HL-60 (cell line): Measurements from ENCODE around the gene SELENOO.

Experiments used
- DNase-seq, 2 experiments: peaks; one replicate each; pipeline ENCODE4 v3.0.0-alpha.2; 2010 to 2020; ENCODE audit warnings: low read depth in 1 of 2, low spot score in 1 of 2
- H3K27ac ChIP-seq: fragments of 250-450 bp; sonication (Bioruptor Pico); replicated peaks from 2 replicates; pipeline ENCODE4 v1.5.1; 2020; ENCODE audit warnings: mild to moderate bottlenecking, moderate library complexity
- H3K27me3 ChIP-seq: fragments of 250-450 bp; sonication (Bioruptor Pico); 2 replicates; pipeline ENCODE4 v1.5.1; 2021; ENCODE audit warnings: mild to moderate bottlenecking, moderate library complexity; ENCODE audit not compliant: insufficient read depth, poor library complexity, severe bottlenecking
- H3K4me3 ChIP-seq: replicated peaks from 2 replicates; pipeline ENCODE4 v1.5.1; 2011; ENCODE audit warnings: mild to moderate bottlenecking, control low read depth, low read length; ENCODE audit not compliant: insufficient read depth
- GABPA ChIP-seq: IDR thresholded peaks from 2 replicates; pipeline ENCODE4 v1.6.1; 2012; ENCODE audit warnings: low read depth
- POLR2AphosphoS5 ChIP-seq: IDR thresholded peaks from 2 replicates; pipeline ENCODE4 v1.6.1; 2012; ENCODE audit warnings: low read depth
- REST ChIP-seq: IDR thresholded peaks from 2 replicates; pipeline ENCODE4 v1.6.1; 2012; ENCODE audit warnings: low read depth; ENCODE audit not compliant: insufficient replicate concordance
- SPI1 ChIP-seq: IDR thresholded peaks from 2 replicates; pipeline ENCODE4 v1.6.1; 2012; ENCODE audit warnings: low read depth, mild to moderate bottlenecking, borderline replicate concordance
- TF ChIP-seq, protein P1 (sequence below): IDR thresholded peaks from one replicate; pipeline ENCODE4 v1.5.1; 2011; ENCODE audit warnings: low read length, control low read depth, inconsistent platforms; ENCODE audit not compliant: insufficient read depth

SELENOO gene

DNA sequence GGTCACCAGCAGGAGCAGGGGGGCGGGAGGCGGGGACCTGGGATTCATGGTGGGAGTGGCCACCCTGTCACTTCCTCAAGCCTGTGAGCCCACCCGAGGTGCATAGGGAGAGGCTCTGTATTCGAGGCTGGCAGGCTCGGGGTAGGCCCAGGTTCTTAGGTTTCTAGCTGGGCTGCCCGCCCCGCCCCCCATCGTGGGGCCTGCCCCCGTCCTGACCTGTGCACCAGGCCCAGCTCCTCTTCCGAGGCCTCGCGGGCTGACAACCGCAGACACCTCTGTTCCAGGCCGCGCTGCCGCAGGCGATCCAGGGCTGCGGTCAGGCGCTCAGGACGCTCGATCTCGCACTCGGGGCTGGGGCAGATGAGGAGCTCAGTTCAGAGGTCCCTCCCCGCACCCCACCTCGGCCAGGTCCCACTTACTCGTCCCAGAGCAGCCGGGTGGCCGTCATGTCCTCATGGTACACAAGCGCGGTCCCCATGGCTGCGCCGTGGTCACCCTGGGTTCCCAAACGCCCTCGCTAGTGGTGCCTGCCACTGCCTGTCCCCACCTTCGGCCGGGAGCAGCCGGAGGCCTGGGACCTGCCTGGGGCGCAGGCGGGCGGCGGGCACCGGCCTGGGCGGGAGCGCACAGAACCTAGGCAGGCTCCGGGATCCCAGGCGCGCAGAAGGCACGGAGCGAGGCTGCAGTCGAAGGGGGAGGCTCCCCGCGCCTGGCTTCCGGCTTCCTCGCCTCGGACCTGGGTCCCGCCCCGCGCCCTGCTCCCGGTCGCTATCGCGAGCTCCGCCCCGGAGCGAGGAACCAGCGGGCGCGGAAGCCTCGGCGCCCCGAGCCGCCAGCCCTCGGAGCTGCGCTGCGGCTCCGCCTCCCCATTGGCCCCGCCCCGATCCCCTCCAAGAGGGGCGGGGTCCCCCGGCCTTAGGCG is 50.0 kb downstream of the SELENOO start, which contains the start of gene HDAC10:
TSS of gene HDAC10 (minus strand) at position 711 of the 922 bp plus-strand sequence. CDS start at position 478, 233 bp downstream.
- TF ChIP-seq, protein P1, sequence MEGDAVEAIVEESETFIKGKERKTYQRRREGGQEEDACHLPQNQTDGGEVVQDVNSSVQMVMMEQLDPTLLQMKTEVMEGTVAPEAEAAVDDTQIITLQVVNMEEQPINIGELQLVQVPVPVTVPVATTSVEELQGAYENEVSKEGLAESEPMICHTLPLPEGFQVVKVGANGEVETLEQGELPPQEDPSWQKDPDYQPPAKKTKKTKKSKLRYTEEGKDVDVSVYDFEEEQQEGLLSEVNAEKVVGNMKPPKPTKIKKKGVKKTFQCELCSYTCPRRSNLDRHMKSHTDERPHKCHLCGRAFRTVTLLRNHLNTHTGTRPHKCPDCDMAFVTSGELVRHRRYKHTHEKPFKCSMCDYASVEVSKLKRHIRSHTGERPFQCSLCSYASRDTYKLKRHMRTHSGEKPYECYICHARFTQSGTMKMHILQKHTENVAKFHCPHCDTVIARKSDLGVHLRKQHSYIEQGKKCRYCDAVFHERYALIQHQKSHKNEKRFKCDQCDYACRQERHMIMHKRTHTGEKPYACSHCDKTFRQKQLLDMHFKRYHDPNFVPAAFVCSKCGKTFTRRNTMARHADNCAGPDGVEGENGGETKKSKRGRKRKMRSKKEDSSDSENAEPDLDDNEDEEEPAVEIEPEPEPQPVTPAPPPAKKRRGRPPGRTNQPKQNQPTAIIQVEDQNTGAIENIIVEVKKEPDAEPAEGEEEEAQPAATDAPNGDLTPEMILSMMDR = no peak
- TF ChIP-seq SPI1 = no peak
- no peak for TF ChIP-seq REST
- TF ChIP-seq POLR2AphosphoS5 = peak; percentile 70
- TF ChIP-seq GABPA = peak; percentile 29; the same call in 1 of the 2 replicates
- H3K27ac ChIP-seq = peak within 1 kb of the TSS; percentile 77
- DNase-seq = peak; percentile 79 to 85
- H3K27me3 ChIP-seq = no peaks in the 10 kb centered on the region
- peak within 1 kb of the TSS; percentile 83 for H3K4me3 ChIP-seq

GRCh38 chr22:50251477-50252081 is 50.8 kb downstream of the SELENOO start:
- peak overlapping the region; percentile 83 for H3K4me3 ChIP-seq
- no peaks in the 10 kb centered on the region for H3K27me3 ChIP-seq
- TF ChIP-seq GABPA = no peak
- DNase-seq = no peak
- H3K27ac ChIP-seq = no peak overlapping the region; the same call in 1 of the 2 replicates

- H3K4me3 ChIP-seq = no peak overlapping the region
Observed at GRCh38 chr22:50252082-50253045, 51.6 kb downstream of the SELENOO start.

DNA sequence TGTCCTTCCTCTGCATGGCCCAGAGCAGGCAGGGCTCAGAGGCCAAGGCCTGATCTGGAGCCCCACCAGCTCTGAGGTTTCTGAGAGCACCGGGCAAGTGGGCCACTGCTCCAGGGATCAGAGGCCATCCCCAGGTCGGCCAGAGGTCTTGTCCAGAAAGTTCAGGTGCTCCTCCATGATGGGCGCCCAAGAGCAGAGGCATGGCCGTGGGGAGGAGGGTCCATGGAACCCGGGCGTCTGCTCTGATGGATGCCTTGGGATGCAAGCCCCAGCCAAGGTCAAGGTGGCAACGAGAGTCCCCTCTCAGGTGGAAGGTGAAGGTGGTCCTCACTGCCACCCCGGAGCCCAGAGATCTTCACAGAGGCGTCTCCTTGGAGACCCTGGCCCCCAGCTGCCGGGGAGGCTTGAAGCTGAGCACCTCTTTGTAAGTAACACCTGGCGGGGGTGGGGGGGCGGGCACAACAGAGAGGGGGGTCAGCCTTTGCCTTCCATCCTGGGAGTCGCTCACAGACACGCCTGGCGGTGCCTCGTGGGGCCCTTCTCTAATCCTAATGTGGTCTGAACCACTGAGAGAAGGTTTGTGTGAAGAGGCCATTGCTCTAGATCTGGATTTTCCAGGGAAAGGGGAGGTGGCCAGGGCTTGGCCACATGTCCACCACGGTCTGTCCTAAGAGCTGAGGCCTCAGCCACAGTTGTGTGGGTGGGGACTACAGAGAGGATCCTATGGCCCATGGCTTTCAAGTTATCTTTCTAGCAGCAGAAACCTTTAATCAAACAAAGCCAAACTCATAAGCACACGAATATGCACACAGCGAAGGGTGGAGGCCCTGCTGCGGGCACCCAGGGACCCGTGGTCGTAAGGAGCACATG is 52.5 kb downstream of the SELENOO start:
- TF ChIP-seq POLR2AphosphoS5 (no peak), SPI1 (no peak), GABPA (no peak), REST (no peak)
- TF ChIP-seq, protein P1 = no peak
- no peak overlapping the region for H3K4me3 ChIP-seq
- no peak for DNase-seq
- no peak overlapping the region for H3K27ac ChIP-seq
- H3K27me3 ChIP-seq = no peaks in the 10 kb centered on the region

More at GRCh38 chr22:50252082-50253045, 51.6 kb downstream of the SELENOO start:
- peak in 1 of 2 experiments; percentile 77 for DNase-seq
- H3K27me3 ChIP-seq = no peaks in the 10 kb centered on the region
- no peak for TF ChIP-seq POLR2AphosphoS5
- TF ChIP-seq, protein P1 = peak; percentile 33
- H3K27ac ChIP-seq = no peak overlapping the region
